ENCODE results near the gene SUB1.

GRCh38 chr5:32598997-32599549 lies 13.7 kb downstream of the SUB1 start:
- TF ChIP-seq CTCF (IDR thresholded peaks at IDR 0.05; ENCODE audit: extremely low read depth in 1 of 2, insufficient read depth in 1 of 2, low read depth in 1 of 2, low read length in 2 of 2) (no peak), GATA2 (IDR thresholded peaks at IDR 0.05; ENCODE audit: insufficient read depth, insufficient read length, low read depth, low read length) (no peak), POLR2A (IDR thresholded peaks at IDR 0.05; ENCODE audit: low read depth, low read length) (no peak), POLR2AphosphoS5 (IDR thresholded peaks at IDR 0.05; ENCODE audit: insufficient read depth, low read depth, low read length) (no peak), EZH2 (IDR thresholded peaks at IDR 0.05; ENCODE audit: borderline replicate concordance, low read depth, low read length, severe bottlenecking) (no peak), MAX (IDR thresholded peaks at IDR 0.05; ENCODE audit: insufficient read depth, insufficient read length) (no peak), MYC (IDR thresholded peaks at IDR 0.05; ENCODE audit: low read depth, low read length) (no peak), JUN (IDR thresholded peaks at IDR 0.05; ENCODE audit: borderline replicate concordance, insufficient read depth, insufficient read length, low read depth) (no peak), FOS (IDR thresholded peaks at IDR 0.05; ENCODE audit: borderline replicate concordance, insufficient read depth, low read length) (no peak)
